HuH-7.5 (cell line): Measurements from ENCODE around the gene RALBP1.

Experiments
- DNase-seq: peaks from one replicate; pipeline ENCODE4 v3.0.0; 2011; ENCODE audit warnings: low spot score

RALBP1 gene

DNA sequence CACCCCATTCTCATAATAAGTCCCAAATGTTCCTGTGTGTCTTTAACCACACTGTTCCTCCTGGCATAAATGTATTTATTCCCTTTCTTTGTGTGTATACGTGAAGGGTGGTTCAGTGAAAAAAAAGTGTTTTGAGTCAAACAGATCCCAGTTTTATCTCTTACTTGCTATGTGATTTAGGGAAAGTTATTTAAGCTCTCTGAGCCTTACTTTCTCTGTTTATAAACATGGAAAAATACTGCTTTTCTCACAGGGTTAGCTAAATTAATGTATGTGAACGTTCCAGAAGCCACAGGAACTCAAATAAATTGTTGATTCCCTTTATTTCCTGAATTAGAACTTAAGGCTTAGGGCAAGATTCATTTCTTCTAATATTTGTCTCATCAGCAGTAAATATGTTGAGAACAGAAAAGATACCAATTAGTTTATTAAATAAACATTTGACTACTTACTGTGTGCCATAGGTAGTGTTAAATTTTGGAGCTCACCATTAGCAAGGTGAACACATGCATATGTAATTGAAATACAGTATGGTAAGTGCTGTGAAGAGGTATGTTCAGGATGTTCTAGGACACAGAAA is 33.2 kb downstream of the RALBP1 start:
- DNase-seq = no peak

DNA sequence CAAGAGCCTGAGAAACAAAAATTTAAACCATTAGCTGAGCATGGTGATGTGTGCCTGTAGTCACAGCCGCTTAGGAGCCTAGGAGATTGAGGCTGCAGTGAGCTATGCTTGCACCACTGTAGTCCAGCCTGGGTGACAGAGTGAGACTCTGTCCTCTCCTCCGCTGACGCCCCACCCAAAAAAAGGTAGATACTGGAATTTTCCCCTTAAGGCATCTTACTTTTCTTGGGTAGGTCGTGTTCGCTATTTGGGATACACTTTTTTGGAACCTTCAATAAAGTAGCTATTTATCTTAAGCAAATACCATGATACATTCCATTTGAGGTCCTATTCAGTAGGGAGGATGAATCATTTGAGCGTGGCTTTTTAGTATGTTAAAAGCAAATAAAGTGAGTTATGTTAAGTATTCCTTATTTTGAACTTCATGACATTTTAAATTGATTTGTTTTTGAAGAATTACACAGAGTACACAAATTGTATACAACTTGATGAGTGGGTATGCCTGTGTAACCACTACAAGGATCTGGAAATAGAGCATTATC is 38.7 kb downstream of the RALBP1 start:
- no peak for DNase-seq

DNA sequence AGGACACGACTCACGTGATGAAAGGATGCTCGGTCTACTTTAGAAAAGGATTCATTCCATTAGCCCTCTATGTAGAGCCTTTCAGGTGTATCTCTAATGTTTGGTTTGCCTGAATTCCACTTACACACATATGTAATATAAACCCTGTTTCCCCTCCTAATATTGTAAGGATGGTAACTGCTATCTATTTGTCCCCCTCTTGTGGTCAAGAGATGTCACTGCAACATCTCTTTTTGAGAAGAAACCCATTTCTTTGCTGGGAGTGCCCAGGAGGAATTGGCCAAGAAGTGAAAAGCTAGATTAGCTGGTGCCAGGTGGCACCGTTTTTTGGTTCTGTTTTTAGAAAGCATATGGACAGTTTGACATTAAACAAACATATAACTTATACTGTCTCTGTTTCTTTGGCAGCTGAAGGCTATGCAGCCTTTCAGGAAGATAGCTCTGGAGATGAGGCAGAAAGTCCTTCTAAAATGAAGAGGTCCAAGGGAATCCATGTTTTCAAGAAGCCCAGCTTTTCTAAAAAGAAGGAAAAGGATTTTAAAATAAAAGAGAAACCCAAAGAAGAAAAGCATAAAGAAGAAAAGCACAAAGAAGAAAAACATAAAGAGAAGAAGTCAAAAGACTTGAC is 41.2 kb downstream of the RALBP1 start:
- DNase-seq = no peak

DNA sequence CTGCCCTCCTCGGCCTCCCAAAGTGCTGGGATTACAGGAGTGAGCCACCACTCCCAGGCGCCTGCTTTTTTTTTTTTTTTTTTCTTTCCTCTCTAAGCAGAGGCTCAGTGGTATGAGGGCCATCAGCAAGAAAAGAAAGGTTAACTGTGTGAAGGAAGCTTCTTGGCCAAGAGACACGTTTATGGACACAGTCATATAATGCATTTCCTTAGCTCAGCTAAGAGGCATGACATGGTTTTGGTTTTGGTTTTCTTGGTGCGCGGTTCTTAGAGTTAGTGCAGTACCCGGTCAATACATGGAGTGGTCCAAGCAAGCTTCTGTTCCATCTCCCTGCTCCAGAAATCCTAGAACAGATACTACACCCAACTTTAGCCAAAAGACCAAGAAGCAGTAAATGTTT is 42.6 kb downstream of the RALBP1 start:
- no peak for DNase-seq

DNA sequence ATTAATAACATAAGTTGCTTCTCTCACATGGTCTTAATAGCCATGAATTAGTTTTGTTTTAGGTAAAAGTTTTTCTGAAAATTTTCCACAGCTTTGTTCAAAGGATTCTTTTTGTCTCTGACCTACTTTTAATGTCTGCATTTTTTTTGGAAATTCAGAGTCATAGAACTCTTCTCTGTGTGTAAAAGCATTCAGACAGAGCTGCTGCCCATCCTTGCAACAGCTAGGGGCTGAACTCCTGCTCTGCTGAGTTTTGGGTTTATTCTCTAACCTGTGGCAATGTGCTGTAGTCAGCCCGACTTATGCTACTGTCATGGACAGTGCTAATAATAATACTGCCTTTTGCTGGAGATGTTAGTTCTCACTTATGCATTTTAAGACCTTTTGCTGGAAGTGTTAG is 44.1 kb downstream of the RALBP1 start:
- DNase-seq = no peak

DNA sequence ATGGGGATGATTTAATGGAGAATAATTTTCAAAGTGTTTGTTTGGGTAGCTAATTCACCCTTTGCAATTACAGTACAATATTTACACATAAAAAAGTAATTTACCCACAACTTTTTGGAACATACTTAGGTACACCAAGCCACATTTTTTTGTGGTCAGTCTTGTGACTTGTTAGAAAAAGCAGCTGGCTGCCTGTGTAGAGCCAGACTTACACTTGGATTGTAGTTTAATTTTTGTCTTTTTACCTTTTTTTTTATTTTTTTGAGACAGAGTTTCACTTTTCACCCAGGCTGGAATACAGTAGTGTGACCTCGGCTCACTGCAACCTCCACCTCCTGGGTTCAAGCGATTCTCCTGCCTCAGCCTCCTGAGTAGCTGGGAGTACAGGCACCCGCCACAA is 45.4 kb downstream of the RALBP1 start:
- DNase-seq = no peak

DNA sequence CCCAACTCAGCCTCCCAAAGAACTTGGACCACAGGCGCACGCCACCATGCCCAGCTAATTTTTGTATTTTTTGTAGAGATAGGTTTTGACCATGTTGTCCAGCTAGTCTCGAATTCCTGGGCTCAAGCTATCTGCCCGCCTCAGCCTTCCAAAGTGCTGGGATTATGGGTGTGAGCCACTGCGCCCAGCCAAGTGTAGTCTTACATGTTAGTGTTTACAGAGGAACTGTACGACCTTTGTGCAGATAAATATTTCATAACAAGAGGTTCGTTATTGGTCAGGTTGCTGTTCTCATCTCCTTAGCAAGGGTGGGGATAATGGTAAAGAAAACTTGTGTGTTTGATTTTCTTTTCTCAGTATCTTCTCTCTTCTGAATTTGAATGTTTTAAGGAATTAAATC is 46.5 kb downstream of the RALBP1 start:
- no peak for DNase-seq

DNA sequence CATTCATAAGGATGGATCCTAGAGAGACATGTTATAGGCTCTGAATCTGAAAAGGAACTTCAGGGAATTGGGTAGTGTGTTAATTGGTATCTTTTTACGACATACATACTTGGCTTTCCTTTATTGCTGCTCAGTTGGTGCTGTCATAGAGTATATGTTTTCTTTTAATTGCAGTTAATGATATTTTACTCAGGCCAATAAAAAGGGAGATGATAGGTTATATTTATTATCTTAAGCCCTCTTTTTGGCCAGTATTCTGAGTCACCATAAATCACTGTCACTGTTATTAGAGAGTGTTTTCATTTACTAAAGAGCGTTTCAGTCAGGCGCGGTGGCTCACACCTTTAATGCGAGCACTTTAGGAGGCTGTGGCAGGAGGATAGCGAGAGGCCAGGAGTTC is 47.6 kb downstream of the RALBP1 start:
- no peak for DNase-seq

DNA sequence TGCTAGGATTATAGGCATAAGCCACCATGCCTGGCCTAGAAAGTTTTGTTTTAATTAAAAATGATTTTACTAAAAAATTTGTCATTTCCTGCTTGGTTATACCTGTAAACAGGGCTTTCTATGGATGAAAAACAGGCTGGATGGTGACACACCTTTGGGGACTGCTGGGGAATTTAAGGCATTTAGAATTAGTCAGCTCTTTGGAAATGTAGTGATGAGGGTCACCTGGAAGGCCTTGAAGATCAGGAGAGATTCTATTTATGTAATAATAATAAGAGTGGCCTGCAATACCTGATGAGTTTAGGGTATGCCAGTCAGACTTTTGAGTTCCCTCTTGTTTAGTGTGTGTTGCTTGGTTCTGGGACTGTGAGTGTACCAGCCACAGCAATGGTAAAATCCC is 51.1 kb downstream of the RALBP1 start:
- no peak for DNase-seq

DNA sequence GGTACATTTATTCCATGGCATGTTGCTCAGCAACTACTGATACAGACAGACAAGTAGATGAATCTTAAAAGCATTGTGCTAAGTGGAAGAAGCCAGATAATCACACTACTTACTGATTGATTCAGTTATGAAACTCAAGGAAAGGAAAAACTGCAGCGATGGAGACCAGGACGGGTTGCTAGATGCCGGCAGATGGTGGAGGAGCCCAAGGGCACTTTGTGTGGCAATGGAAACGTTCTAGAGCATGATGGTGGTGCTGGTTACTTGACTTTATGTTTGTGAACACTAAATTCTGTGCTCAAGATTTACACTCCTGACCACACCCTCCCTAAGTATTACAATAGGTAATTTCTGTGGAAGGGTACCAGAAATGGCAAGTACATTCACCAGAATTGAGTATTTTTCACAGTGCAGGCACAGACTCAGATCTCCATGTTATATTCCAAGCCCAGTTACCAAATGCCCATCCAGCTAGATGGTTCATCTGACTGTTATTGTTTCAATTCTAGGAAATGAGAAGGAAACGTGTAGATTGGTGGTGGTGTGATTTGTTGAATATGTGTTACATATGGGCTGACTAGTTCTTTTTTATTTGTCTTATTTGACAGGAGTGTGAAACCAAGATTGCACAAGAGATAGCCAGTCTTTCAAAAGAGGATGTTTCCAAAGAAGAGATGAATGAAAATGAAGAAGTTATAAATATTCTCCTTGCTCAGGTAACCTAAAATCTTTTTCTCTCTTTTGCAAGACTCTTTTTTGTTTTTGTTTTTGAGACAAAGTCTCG is 55.1 kb downstream of the RALBP1 start:
- DNase-seq = no peak

DNA sequence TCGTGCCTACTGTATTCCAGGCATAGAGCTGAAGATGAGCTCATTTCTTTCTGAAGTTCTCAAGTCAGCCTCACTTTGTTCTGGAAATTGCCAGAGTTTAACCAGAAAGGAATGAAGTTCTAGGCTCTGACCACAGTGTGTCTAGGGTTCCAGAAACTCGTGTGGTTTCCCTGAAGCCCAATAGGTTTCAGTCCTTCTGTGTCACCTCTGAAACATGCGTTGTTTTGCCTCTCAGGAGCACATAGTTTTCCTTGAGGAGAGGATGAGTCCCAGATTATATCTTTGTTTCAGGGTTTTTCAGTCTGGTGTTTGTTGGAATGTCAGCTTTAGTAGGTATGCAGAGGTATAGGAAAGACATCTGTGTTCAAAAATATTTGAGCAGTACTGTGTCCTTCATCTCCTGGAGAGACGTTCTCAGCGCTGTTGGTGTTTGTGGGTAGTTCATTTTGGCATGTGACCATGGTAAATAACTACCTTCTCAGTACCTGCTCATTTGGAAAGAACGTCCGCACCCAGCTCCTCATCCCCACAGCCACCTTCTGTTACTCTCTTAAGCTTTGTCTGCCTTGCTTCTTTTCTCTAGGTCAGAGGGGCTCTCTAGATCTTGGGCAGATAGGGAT is 56.6 kb downstream of the RALBP1 start:
- DNase-seq = no peak

DNA sequence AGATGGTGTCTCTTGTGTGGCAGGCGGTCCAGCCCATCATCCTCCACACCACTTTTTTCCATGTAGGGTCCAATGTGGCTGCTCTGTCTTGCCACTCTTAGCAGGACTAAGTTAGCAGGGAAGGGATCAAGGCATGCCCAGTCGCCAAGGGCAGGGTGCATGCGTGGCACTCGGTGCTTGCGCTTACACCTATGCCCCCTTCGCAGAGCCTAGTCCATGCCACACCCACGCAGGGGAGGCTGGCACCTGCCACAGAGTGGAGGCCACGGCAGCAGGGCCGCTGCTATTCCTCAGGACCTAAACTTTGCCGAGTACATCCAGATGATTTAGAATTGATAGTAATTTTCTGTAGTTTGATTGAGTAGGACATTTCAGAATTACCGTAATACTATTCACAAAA is 59.5 kb downstream of the RALBP1 start:
- DNase-seq = no peak

DNA sequence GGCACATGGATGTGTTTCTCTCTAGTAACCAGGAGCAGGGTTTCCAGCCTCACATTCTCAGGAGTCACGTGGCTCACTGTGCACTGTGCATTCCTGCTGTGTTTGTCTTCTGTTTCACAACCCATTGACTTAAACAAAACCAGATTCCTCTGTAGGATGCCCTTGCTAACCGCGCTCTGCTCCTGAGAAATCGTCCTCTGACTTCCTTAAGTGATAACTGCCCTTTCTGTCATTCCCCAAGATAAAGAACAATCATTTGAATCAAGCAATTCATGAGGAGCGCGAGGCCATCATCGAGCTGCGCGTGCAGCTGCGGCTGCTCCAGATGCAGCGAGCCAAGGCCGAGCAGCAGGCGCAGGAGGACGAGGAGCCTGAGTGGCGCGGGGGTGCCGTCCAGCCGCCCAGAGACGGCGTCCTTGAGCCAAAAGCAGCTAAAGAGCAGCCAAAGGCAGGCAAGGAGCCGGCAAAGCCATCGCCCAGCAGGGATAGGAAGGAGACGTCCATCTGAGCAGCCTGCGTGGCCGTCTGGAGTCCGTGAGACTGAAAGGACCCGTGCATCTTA is 60.2 kb downstream of the RALBP1 start:
- DNase-seq = peak; percentile 90

DNA sequence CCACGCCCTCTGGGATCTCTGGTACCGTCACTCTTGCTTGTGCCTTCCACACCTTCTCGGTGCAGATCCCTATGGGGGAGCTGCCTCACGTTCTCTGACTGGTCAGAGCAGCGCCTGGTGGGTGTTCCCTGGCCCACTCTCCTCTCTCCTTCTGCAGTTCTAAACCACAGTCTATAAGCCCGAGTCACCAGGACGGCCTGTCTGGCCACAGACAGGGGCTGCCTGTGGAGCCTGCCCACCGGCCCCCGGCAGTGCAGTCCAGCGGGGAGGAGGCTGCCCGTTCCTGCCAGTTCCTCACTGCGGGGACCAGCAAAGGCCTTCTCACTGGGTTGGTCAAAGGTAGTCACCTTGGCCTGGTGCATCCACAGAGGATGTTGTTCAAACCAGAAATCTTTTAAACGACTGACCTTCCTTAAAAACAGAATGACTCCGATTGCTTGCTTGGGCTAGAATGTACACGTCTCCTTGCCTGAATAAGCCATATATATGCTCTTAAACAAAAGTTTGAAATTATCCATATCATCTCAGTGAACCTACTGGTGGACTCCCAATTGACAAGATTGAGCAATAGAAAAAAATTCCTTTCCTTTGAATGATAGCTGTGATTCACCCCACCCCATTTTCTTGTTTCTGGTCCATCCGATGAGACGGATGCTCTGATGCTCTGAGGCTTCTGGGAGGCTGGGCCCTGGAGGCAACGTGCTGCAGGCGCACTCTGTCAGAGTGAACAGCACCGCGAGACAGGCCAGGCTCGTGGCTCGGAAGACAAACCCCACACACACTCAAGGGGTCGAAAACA is 61.2 kb downstream of the RALBP1 start:
- DNase-seq = no peak

DNA sequence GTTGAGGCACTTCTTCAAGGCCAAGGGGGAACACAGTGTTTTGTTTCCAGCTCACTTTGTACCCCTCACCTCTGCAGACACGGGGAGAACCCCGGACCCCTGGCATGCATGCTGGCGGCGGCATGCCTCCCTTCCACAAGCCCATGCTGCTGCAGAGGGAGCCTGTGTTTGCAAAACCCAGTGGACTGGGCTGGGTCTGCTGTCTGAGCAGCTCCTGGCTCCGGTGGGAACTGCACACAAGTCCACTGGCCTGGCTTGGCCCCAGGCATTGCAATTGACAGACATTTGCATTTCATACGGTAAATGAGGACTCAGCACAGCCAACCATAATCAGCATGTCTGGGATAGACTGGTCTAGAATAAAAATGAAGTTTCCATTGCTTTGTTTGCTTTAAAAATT is 62.4 kb downstream of the RALBP1 start:
- no peak for DNase-seq

DNA sequence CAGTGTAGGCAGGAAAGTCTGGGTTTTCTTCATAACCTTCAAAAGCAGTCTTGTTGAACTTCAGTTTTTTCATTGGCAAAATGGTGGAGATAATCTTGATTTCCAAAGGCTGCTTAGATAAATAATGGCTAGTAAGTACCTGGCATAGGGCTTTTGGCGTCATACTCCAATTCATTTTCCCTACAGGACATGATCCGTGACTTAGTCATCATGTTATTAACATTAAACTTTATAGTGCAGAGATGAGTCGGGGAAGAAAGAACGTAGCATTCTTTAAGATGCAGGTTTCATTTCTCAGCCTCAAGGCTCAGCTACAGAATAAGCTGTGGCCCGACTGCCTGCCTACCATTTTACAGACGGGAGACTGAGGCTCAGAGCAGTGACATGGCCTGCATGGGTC is 64.0 kb downstream of the RALBP1 start:
- no peak for DNase-seq

DNA sequence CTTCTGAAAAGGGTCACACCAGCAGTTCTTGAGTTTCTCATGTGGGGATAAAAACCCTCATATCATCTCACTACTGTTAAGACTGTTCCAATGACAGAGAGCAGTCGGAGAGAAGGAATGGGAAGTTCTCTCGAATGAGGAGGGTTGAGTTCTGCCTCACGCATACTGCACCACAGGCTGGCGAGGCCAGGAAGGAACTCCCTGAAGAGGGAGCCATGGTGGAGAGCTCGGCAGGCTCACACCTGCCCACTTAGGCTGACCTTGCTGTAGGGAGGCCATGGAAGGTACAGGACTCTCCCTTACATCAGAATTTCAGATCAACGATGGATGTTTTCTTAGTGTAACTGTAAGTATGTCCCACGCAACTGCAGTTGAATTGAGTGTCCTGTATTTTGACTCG is 64.6 kb downstream of the RALBP1 start:
- no peak for DNase-seq

DNA sequence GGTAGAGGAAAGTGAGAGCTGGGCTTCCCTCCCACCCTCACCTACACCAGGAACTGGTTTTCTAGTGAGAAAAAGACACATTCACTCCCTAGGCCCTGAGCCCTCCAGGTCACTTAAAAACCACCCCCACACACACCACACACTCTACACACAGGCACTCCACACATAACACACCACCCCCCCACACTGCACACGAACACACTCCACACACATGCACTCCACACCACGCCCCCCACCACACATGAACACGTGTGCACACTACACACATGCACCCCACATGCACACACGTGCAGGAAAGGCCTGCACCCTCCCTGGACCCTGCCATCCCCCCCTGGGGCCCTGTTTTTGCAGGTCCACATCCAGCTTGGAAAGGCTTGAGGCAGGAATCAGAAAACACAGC is 67.6 kb downstream of the RALBP1 start:
- no peak for DNase-seq

DNA sequence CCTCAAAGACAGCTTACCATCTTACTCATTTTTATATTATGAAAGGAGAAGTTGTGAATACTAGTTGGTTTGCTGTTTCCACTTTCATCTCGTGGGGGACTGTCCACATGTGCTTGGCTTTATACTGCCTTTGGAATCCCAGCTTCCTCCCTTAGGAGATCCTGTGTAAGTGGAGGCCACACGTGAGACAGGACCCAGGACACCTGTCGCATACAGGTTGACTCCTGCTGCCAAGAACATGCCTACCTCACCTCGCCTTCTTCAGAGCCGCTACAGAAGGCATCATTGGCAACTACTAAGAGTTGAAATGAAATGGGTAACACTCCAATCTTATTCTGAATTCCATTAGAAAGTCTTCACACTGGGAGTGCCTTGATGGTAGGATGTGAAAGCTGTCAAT is 69.7 kb downstream of the RALBP1 start:
- DNase-seq = no peak

DNA sequence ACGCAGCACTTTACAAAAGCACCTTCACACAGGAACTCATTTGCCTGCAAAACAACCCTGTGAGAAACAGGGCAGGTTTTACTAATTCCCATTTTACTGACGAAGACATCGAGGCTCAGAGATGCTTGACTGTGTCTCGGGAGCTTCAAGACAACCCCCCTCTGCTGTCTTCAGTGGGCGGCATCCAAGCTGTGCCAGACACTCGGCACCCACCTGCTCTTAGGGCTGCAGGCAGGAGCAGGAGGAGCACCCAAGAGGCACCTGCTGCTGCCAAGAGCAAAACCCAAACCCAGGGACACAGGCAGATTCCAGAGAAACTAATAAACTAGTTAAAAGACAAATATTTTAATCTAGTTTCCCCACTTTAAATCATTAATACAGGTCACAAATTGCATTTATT is 71.2 kb downstream of the RALBP1 start:
- no peak for DNase-seq

DNA sequence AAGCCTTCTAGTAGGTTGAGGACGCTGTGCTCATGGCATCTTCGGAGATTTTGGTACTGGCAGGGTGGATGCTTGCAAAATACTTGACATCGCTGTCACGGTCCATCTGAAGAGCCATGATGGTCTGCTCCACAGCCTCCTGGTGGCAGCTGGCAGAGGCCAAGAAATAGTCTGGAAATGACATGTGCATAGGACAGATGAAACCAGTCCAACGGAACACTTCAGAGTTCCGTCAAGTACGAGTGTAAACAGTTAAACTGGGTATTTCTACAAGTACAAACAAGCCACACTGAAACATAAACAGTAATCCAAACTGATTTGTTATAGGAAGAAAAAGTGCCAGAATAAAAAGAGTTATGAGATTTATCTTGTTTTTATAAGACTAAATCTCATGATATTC is 72.5 kb downstream of the RALBP1 start:
- DNase-seq = no peak

DNA sequence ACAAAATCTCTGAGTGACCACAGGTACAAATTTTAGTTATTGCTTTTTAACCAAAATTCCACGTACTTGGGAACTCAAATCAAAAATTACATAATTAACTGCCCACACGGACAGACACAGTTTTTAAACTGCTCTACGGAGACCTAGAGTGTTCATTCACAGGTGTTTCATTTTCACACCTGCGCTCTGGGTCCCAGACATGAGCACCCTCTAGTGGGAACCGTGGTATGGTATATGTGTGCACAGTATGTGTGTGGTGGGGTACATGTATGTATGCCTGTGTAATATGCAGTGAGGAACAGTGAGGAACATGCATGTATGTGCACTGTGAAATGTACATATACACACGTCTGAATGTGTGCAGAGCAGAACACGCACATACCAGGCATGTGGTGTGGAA is 74.1 kb downstream of the RALBP1 start:
- no peak for DNase-seq
